Measurements from ENCODE around the gene ITPKB. TPM values are rescaled to one million over a fixed set of nuclear protein-coding genes. Genes with fewer than 3 reads are reported as not detected.
A peak's percentile ranks its signal among the peaks of the same experiment; 100 is the strongest.
"Not testable (repeated sequence)": the region's sequence is repeated elsewhere in the genome, so short reads cannot be mapped to it uniquely, and the experiment has no call there.

The ITPKB gene
- total RNA-seq, 2 experiments from 2014 or later = 40.9 to 43.4 TPM

DNA sequence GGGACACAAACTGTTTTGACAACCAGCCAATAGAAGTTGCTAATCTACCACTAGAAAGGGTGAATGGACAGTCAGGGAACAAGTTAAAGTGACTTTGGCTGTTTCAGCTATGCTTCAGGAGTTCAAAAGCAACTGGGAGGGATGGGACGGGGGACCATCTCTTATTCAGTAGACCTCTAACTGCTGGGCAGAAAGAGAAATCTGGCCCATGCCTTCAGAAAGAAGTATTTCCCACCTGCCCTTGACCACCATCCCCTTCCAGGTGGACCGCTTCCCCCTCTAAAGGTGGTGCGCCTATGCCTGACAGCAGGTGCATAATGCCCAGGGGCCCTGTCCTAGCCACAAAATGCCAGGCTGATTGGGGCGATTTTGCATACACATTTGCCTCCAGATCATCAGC lies 5.2 kb downstream of the ITPKB start:
- Mint-ChIP-seq H3K4me3 (peak overlapping the region; percentile 88), H3K4me1 (peaks cover 71% of the 10 kb centered on the region), H3K27me3 (no peaks in the 10 kb centered on the region), H3K27ac (peak overlapping the region; percentile 43), H3K9me3 (ENCODE audit: low read depth) (no peaks in the 10 kb centered on the region), H3K36me3 (peaks cover 47% of the 10 kb centered on the region)
- DNase-seq = no peak
- no peak for ATAC-seq
- CTCF ChIA-PET = interaction anchor here (0.7 to 1.5 kb wide), 8 partner anchors 22 to 99 kb away, joined by 3 to 4 read pairs (median 3); no protein-coding TSS in a partner anchor

DNA sequence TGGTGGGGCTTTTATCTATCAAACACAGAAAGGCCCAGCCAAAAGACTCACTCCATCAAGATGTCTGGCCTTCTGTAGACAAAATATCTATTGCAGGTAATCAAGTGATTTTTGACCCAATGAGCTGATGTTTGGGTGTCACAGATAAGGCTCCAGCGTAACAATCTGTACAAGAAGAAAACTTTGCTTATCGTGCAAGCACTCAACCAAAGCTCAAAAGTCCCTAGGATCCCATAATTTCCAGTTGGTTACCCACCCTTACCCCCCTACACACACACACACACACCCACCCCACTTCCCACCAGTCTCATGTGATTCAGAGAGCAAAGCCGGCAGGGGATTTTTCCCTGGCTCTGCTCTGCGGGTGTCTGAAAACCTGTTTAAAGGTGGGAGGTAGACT lies 5.8 kb downstream of the ITPKB start:
- Mint-ChIP-seq H3K27ac (peak overlapping the region; percentile 71), H3K4me1 (peaks cover 76% of the 10 kb centered on the region), H3K27me3 (no peaks in the 10 kb centered on the region), H3K9me3 (ENCODE audit: low read depth) (no peaks in the 10 kb centered on the region), H3K36me3 (peaks cover 52% of the 10 kb centered on the region), H3K4me3 (peak overlapping the region; percentile 88)
- CTCF ChIA-PET = interaction anchor here (1.2 to 1.5 kb wide), 4 partner anchors 40 to 99 kb away, joined by 3 read pairs; no protein-coding TSS in a partner anchor
- DNase-seq (no peak), ATAC-seq (no peak)

DNA sequence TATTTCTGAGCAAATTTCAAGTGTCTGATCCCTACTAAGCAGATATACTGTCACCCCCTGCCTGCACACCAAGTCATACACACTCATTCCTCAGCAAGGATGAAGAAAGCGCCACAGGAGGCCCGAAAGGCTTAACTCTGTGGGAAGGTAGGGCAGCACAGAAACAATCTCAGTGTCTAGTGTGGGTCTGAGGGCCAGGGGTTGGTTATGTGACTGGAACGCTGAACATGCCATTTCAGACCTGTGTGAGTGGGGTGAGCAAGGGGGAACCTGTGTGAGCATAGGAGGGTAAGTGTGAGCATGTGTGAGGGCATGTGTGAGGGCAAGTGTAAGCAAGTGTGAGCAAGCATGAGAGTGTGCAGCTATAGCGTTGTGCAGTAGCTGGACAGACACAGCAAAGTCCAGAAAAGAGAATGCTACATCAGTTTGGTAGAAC lies 6.2 kb downstream of the ITPKB start:
- DNase-seq (no peak), ATAC-seq (no peak)
- H3K4me3 Mint-ChIP-seq = peak overlapping the region; percentile 88
- peak overlapping the region; percentile 71 for H3K27ac Mint-ChIP-seq
- H3K4me1 Mint-ChIP-seq = peaks cover 81% of the 10 kb centered on the region
- no peaks in the 10 kb centered on the region for H3K27me3 Mint-ChIP-seq
- H3K9me3 Mint-ChIP-seq (ENCODE audit: low read depth) = no peaks in the 10 kb centered on the region
- H3K36me3 Mint-ChIP-seq = peaks cover 57% of the 10 kb centered on the region
- CTCF ChIA-PET = interaction anchor here (1.2 to 1.5 kb wide), 3 partner anchors 39 to 98 kb away, joined by 3 read pairs; no protein-coding TSS in a partner anchor

DNA sequence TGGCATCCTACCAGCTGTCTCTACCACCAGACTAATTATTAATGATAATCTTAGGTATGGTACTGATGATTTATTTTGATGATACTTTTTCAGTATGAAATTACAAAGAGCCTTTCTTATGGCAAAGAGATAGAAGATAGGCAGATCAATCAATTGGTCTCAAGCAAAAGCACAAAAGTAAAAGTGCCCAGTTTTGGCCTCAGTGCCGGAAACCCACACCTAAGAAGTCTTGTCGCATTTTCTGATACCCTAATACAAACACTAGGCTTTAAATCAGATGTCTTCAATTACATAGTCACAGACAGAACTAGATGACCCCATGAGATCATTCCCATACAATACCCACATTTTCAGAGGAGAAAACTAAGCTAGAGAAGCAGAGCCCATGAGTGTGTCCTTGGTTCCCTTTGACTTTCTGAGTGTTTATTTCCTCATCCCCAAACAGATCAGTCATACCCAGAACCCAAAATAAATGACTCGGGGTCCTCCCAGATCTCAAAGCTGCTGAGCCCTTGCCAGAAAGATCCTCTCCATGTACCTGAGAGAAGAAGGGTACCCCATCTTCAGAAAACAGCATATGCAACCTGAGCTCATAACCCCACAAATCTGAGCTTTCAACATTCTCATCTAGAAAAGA lies 7.7 kb downstream of the ITPKB start:
- Mint-ChIP-seq H3K9me3 (ENCODE audit: low read depth) (no peaks in the 10 kb centered on the region), H3K4me3 (peak overlapping the region; percentile 88), H3K36me3 (peaks cover 68% of the 10 kb centered on the region), H3K27me3 (no peaks in the 10 kb centered on the region), H3K4me1 (peaks cover 91% of the 10 kb centered on the region), H3K27ac (peak overlapping the region; percentile 66)
- CTCF ChIA-PET = interaction anchor here (0.7 to 2.4 kb wide), 3 partner anchors 20 to 67 kb away, joined by 3 to 14 read pairs (median 10); no protein-coding TSS in a partner anchor
- DNase-seq (no peak), ATAC-seq (peak; percentile 11)

DNA sequence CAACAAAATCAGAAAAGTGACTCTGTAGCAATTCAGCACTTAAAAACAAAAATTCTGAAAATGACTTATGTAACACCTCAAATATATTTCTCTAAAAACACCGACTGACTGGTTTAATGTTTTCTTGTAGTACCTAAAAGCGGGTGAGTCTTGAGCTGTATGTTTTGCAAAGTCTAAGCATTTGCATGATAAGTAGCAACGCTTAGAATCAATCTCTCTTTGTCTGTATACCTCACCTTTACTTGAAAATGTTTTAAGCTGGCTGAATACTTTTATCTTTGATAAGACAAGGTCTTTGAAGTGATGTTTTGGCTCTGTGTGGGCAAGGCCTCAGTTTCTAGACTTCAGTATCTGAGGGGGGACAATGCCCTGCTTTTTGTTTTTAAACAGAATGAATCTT lies 8.2 kb downstream of the ITPKB start:
- no peaks in the 10 kb centered on the region for H3K9me3 Mint-ChIP-seq (ENCODE audit: low read depth)

DNA sequence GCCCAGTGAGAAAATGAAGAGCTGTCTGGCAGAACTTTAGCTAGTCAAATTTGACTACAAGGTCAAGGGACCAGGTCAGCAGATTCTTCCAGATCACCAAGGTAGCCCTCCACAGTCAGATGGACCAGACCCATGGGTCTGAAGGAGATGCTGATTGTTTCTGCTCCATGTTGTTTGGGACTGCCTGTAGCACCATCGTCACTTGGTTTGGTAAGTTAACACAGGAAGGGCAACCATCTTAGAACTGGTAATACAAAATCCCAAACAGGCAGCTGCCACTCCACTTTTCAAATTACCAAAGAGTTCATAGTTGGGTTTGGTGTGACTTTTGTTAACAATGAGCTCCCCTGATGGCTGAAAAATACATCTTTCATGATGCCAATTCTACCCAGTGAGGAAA lies 9.0 kb downstream of the ITPKB start:
- Mint-ChIP-seq H3K9me3 (ENCODE audit: low read depth) (no peaks in the 10 kb centered on the region), H3K36me3 (peaks cover 62% of the 10 kb centered on the region), H3K27ac (peak overlapping the region; percentile 66), H3K4me1 (peaks cover 92% of the 10 kb centered on the region), H3K4me3 (peak overlapping the region; percentile 88), H3K27me3 (no peaks in the 10 kb centered on the region)
- no peak for ATAC-seq
- no peak for DNase-seq
- CTCF ChIA-PET = interaction anchor here (0.9 to 2.4 kb wide), 6 partner anchors 12 to 95 kb away, joined by 3 to 14 read pairs (median 4); no protein-coding TSS in a partner anchor

More for the DNA sequence above, 8.2 kb downstream of the ITPKB start:
- CTCF ChIA-PET = interaction anchor here (0.9 to 2.4 kb wide), 5 partner anchors 12 to 66 kb away, joined by 3 to 14 read pairs (median 4); no protein-coding TSS in a partner anchor
- ATAC-seq (no peak), DNase-seq (no peak)
- Mint-ChIP-seq H3K27me3 (no peaks in the 10 kb centered on the region), H3K27ac (peak overlapping the region; percentile 66), H3K4me1 (peaks cover 92% of the 10 kb centered on the region), H3K36me3 (peaks cover 69% of the 10 kb centered on the region), H3K4me3 (peak overlapping the region; percentile 88)

DNA sequence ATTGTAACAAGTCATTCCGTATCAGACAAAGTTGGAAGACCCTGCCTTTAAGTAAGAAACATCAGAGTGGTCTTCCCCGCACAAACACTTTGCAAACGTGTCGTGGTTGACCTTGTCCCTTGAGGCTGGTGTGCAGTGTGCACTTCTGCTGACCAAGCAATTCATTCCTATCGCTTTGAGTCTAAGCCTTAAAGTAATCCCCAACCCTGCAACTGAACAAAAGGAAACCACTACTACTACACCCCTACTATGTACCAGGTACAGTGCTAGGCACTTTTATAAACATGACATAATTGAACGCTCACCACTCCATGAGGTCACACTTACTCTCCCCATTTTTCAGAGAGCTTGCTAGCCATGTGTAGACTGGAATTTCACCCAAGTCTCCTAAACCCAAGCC lies 10.6 kb downstream of the ITPKB start:
- Mint-ChIP-seq H3K4me1 (peaks cover 90% of the 10 kb centered on the region), H3K27ac (peak overlapping the region; percentile 88), H3K36me3 (peaks cover 50% of the 10 kb centered on the region), H3K4me3 (peak overlapping the region; percentile 44), H3K9me3 (ENCODE audit: low read depth) (no peaks in the 10 kb centered on the region), H3K27me3 (no peaks in the 10 kb centered on the region)
- CTCF ChIA-PET = interaction anchor here (1.1 to 1.3 kb wide), 2 partner anchors 16 to 18 kb away, joined by 3 to 5 read pairs; no protein-coding TSS in a partner anchor
- ATAC-seq (no peak), DNase-seq (no peak)

DNA sequence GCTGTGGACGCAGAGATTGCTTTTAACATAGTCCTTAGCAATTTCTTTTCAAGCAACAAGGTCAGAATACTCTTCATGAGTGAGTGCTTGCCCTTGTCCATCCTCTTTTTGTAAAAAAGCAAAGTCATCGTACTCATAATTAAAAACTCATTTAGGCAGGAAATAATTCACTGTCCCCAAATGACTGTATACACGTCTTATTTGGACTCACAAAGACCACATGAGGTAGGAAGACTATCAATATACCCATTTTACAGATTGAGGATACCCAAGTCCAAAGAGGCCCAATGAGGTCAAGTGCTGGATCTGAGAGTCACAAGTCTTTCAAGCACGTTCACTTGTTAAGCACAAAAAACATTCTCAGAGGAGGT lies 13.2 kb downstream of the ITPKB start:
- Mint-ChIP-seq H3K27me3 (no peaks in the 10 kb centered on the region), H3K4me1 (peaks cover 84% of the 10 kb centered on the region), H3K9me3 (ENCODE audit: low read depth) (no peaks in the 10 kb centered on the region), H3K36me3 (peaks cover 39% of the 10 kb centered on the region), H3K27ac (peak overlapping the region; percentile 88), H3K4me3 (peak overlapping the region; percentile 26)
- no peak for DNase-seq
- CTCF ChIA-PET = interaction anchor here (1.5 kb wide), 1 partner anchor 11 kb away, joined by 4 read pairs; no protein-coding TSS in a partner anchor
- no peak for ATAC-seq

DNA sequence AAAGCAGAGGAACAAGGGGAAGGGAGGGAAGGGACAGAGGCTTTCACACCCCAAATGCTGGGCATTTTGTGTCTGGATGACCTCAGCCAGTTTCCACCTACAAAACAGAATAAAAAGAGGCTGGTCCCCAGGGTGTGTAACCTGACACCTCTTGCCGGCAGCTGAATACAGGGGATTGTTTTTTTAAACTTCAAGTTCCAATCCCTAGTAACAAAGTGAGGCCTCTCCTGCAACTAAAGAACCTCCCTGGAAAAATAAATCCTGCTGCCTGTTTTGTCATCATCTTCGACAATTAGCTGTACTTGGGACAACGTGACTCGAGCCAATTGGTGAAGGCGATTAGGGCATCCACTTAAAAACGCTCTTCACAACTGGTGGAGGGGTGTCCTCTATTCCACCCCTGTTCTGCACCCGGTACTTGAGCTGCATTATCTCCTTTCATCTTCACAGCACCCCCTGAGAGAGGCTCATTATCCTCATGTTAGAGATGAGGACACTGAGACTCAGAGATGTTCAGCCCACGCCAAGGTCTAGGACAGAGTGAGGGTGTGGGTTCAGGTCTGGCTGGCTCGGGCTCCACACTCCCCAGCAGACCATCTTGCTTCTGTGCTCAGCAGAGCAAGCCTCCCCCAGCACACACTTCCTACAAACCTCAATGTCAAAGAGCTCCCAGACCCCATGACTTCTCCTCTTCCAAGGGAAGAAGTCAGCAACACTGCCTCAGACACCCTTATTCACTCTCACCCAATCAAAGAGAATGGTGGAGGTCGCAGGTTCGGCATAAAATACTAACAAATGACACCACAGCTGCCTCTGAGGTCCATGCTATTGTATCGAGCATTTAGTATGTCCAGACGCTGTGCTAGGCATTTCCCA lies 15.2 kb downstream of the ITPKB start:
- Mint-ChIP-seq H3K27ac (peak overlapping the region; percentile 88), H3K36me3 (peaks cover 40% of the 10 kb centered on the region), H3K4me1 (peaks cover 76% of the 10 kb centered on the region), H3K9me3 (ENCODE audit: low read depth) (no peaks in the 10 kb centered on the region), H3K27me3 (no peaks in the 10 kb centered on the region), H3K4me3 (peak overlapping the region; percentile 63)
- peak; percentile 16 for ATAC-seq
- no peak for DNase-seq
- CTCF ChIA-PET = interaction anchor here (1.0 to 1.9 kb wide), 3 partner anchors 13 to 316 kb away, joined by 3 to 6 read pairs (median 4); partner anchors contain the start of gene PARP1

DNA sequence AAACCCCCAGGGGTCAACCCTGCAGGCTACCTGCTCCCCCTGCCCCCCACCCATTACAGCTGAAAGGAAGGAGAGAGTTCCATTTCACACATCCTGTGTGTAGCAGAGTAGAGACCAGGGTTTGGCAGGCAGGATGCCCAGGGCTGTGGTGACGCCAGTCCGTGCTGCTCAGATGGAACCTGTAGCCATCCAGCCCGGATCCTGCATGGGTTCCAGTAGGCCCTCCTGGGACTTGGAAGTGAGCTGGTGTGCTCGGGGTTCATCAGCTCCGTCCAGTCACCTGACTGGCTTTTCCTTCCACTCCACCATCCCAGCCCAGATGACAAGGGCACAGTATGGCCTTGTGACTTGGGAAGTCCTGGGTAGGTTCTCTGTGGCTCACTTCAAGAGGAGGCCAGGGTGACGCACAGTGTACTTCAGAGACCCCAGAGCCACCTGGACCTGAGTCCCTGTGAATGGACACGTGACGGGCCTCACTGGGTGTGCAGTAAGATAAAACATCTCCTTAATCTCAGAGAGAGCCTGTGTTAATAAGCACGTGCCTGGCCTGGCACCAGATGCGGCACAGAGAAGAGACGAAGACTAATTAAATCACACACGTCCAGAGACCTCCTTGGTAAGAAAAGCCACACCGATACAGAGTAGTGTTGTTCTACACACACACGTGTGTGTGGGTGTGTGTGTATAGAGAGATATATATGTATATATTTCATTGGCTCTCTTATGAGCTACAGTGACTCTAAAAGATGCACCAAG lies 16.0 kb downstream of the ITPKB start:
- DNase-seq (peak; percentile 59), ATAC-seq (peak; percentile 32)
- CTCF ChIA-PET = interaction anchor here (1.0 to 1.9 kb wide), 3 partner anchors 13 to 315 kb away, joined by 4 to 6 read pairs (median 4); partner anchors contain the start of gene PARP1
- Mint-ChIP-seq H3K27me3 (no peaks in the 10 kb centered on the region), H3K27ac (peak overlapping the region; percentile 88), H3K4me1 (peaks cover 73% of the 10 kb centered on the region), H3K9me3 (ENCODE audit: low read depth) (no peaks in the 10 kb centered on the region), H3K36me3 (peaks cover 37% of the 10 kb centered on the region), H3K4me3 (peak overlapping the region; percentile 28)

DNA sequence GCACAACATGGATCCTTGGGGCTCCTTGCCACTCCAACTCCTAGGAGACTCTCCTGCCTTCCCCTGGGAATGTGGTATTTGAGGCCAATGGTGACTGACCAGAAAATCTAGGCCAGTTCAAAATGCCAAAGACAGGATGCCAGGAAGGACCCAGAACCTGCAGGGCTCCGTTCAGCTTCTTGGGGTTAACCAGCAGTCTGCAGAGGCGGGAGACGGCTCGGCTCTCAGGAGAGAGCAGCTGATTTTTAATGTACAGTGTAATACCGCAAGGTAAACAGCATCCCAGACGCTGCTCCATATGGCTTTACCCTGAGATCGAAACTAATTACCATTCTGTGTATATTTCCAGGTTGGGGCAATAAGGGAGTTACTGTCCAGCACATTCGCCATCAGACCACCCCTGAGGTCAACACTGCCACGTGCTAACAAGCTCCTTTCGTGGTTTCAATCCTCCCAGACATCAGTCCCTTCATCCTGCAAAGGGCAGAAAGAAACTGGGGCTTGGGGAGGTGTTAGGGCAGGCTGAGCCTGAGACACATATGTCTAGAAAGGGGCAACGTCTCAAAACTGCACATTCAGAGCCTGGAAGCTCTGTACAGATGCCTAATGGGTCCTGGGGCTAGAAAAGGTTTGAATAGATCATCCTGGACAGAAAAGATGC lies 16.7 kb downstream of the ITPKB start:
- Mint-ChIP-seq H3K36me3 (peaks cover 32% of the 10 kb centered on the region), H3K9me3 (ENCODE audit: low read depth) (no peaks in the 10 kb centered on the region), H3K27me3 (no peaks in the 10 kb centered on the region), H3K27ac (peak overlapping the region; percentile 88), H3K4me1 (peaks cover 71% of the 10 kb centered on the region), H3K4me3 (no peak overlapping the region)
- ATAC-seq (peak; percentile 3), DNase-seq (no peak)
- CTCF ChIA-PET = interaction anchor here (1.0 to 1.9 kb wide), 3 partner anchors 14 to 314 kb away, joined by 4 to 6 read pairs (median 4); partner anchors contain the start of gene PARP1

DNA sequence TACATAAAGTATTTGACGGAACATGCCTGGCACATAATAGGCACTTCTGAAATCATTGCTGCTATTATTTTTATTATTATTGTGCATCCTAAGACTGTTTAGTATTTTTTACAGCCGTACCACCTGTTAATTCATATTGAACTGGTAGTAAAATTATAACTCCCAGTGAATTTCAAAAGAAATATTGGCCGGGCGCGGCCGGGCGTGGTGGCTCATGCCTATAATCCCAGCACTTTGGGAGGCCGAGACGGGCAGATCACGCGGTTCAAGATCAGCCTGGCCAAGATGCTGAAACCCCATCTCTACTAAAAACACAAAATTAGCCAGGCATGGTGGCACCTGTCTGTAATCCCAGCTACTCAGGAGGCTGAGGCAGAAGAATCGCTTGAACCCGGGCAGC lies 18.5 kb downstream of the ITPKB start:
- ATAC-seq; H3K27me3 Mint-ChIP-seq; H3K4me3 Mint-ChIP-seq; H3K27ac Mint-ChIP-seq; CTCF ChIA-PET; DNase-seq; H3K9me3 Mint-ChIP-seq (ENCODE audit: low read depth): not testable (repeated sequence)
- Mint-ChIP-seq H3K4me1 (peaks cover 70% of the 10 kb centered on the region), H3K36me3 (peaks cover 27% of the 10 kb centered on the region)
